Osteoblast (primary cell): Measurements from ENCODE around the gene SETSIP. TPM values are rescaled to one million over a fixed set of nuclear protein-coding genes. Genes with fewer than 3 reads are reported as not detected.

Experiments used
- DNase-seq: peaks from one replicate; pipeline ENCODE4 v3.0.0; 2011; ENCODE audit warnings: low spot score, mixed read lengths; ENCODE audit not compliant: insufficient read length; ENCODE audit errors: missing footprints
- H2AFZ ChIP-seq: 2 replicates; pipeline ENCODE4 v1.6.0; 2011; ENCODE audit warnings: mild to moderate bottlenecking, low read length
- H3K27ac ChIP-seq: 2 replicates; pipeline ENCODE4 v1.5.1; 2011; ENCODE audit warnings: mild to moderate bottlenecking, low read depth, low read length, moderate library complexity
- H3K27me3 ChIP-seq: 2 replicates; pipeline ENCODE4 v1.6.0; 2012; ENCODE audit warnings: mild to moderate bottlenecking, control low read depth, inconsistent platforms, low read length, moderate library complexity; ENCODE audit not compliant: insufficient read depth
- H3K36me3 ChIP-seq: 2 replicates; pipeline ENCODE4 v1.5.1; 2011; ENCODE audit warnings: mild to moderate bottlenecking, low read length, control low read depth, moderate library complexity; ENCODE audit not compliant: insufficient read depth
- H3K4me1 ChIP-seq: 2 replicates; pipeline ENCODE4 v1.5.1; 2011; ENCODE audit warnings: mild to moderate bottlenecking, low read length, control low read depth, moderate library complexity; ENCODE audit not compliant: insufficient read depth
- H3K4me2 ChIP-seq: 2 replicates; pipeline ENCODE4 v1.6.0; 2011; ENCODE audit warnings: mild to moderate bottlenecking, low read length; ENCODE audit not compliant: insufficient read depth
- H3K4me3 ChIP-seq: fragments of 200-600 bp; sonication (generic); 3 replicates; pipeline ENCODE4 v1.5.1; 2012; ENCODE audit warnings: mild to moderate bottlenecking, low read length, inconsistent platforms; ENCODE audit not compliant: insufficient read depth
- H3K79me2 ChIP-seq: 2 replicates; pipeline ENCODE4 v1.6.0; 2012; ENCODE audit warnings: mild to moderate bottlenecking, low read length, control low read depth, inconsistent platforms; ENCODE audit not compliant: insufficient read depth
- H3K9me3 ChIP-seq: 2 replicates; pipeline ENCODE4 v1.5.1; 2011; ENCODE audit warnings: low read depth, low read length, control low read depth
- H4K20me1 ChIP-seq: 2 replicates; pipeline ENCODE4 v1.6.0; 2012; ENCODE audit warnings: mild to moderate bottlenecking, low read length, control low read depth; ENCODE audit not compliant: insufficient read depth
- CTCF ChIP-seq: IDR thresholded peaks from 2 replicates; pipeline ENCODE4 v1.5.1; 2011; ENCODE audit warnings: mild to moderate bottlenecking, low read depth, low read length, moderate library complexity; ENCODE audit errors: extremely low read depth
- total RNA-seq: library from RNA; depleted of rRNA; stranded (reverse); fragments of >200 nt; gene quantifications from 2 replicates; pipeline ENCODE4 v1.2.3, GENCODE V29; 2012

The SETSIP gene
- total RNA-seq, 1 donor: 0.36 TPM

DNA sequence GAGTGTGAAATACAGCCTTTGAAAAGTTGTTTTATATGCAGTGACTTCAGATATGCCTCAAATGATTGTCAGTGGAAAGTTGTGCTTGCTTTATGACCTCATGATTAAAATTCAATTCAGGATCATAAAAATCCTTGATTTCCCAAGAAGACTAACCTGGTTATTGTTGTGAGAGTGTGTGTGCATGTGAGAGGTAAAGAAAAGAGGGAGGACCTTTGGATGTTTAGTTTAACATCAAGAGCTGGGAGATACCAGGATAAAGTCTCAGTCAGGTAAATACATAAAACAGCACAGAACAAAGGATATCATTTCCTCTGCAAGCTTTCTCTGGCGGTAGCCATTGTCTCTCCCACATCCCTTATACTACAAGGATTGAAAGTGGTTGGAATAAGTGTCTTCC lies 19.4 kb upstream of the SETSIP start:
- Histone ChIP-seq H3K4me2 (no peak overlapping the region), H3K79me2 (no peaks in the 10 kb centered on the region), H3K27ac (no peak overlapping the region), H3K4me3 (no peak overlapping the region), H3K9me3 (no peaks in the 10 kb centered on the region), H3K4me1 (no peaks in the 10 kb centered on the region), H3K27me3 (no peaks in the 10 kb centered on the region), H3K36me3 (no peaks in the 10 kb centered on the region), H2AFZ (no peak overlapping the region), H4K20me1 (no peaks in the 10 kb centered on the region)
- no peak for DNase-seq
- TF ChIP-seq CTCF: no peak

DNA sequence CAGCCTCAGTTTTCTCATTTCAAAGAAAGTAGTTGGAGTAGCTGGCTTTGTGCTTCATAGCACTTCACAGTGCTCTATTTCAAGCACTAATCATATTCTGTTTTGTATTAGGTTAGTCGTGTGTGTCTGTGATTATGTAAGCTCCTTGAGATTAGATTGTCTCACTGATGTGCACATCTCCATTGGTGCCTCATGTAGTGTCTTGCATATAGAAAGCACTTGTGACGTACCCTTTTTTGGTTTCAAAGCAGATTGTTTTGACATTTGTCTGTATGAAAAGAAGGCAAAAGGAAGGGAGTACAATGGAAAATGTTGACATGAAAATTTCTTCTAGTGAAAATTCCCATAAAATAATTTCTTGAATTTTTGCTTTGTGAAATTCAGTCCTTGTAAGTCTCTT lies 18.9 kb upstream of the SETSIP start:
- Histone ChIP-seq H3K4me1 (no peaks in the 10 kb centered on the region), H3K27me3 (no peaks in the 10 kb centered on the region), H3K4me2 (no peak overlapping the region), H3K4me3 (no peak overlapping the region), H4K20me1 (no peaks in the 10 kb centered on the region), H2AFZ (no peak overlapping the region), H3K79me2 (no peaks in the 10 kb centered on the region), H3K36me3 (no peaks in the 10 kb centered on the region), H3K9me3 (no peaks in the 10 kb centered on the region), H3K27ac (no peak overlapping the region)
- no peak for DNase-seq
- TF ChIP-seq CTCF: no peak

GRCh38 chr1:92091625-92092024 lies 16.4 kb upstream of the SETSIP start:
- H3K27me3 ChIP-seq: no peaks in the 10 kb centered on the region
- no peaks in the 10 kb centered on the region for H3K79me2 ChIP-seq
- no peak for TF ChIP-seq CTCF
- no peaks in the 10 kb centered on the region for H4K20me1 ChIP-seq
- H3K27ac ChIP-seq: no peak overlapping the region
- H3K4me2 ChIP-seq: no peak overlapping the region
- H3K9me3 ChIP-seq: peaks cover 1% of the 10 kb centered on the region
- no peak for DNase-seq
- no peaks in the 10 kb centered on the region for H3K4me1 ChIP-seq
- H3K36me3 ChIP-seq: no peaks in the 10 kb centered on the region
- no peak overlapping the region for H3K4me3 ChIP-seq
- H2AFZ ChIP-seq: no peak overlapping the region

GRCh38 chr1:92087542-92087941 lies 12.3 kb upstream of the SETSIP start:
- no peaks in the 10 kb centered on the region for H3K36me3 ChIP-seq
- no peaks in the 10 kb centered on the region for H4K20me1 ChIP-seq
- H3K4me2 ChIP-seq: no peak overlapping the region
- no peak overlapping the region for H3K4me3 ChIP-seq
- no peak overlapping the region for H2AFZ ChIP-seq
- H3K9me3 ChIP-seq: peaks cover 5% of the 10 kb centered on the region
- no peak for TF ChIP-seq CTCF
- no peaks in the 10 kb centered on the region for H3K4me1 ChIP-seq
- H3K27ac ChIP-seq: no peak overlapping the region
- no peaks in the 10 kb centered on the region for H3K27me3 ChIP-seq
- DNase-seq: no peak
- H3K79me2 ChIP-seq: no peaks in the 10 kb centered on the region
